Kidney (tissue), 14 donors: ENCODE measurements around the gene SLC22A4. TPM values are rescaled to one million over a fixed set of nuclear protein-coding genes. Genes with fewer than 3 reads are reported as not detected.

Experiments used
- DNase-seq, 5 donors: peaks; one replicate each; pipeline ENCODE4 v3.0.0-alpha.2; 2013 to 2020
- FAIRE-seq: peaks from 2 replicates; lab custom pipeline; 2012; peaks lifted over from hg19 to GRCh38; lab: Jason Lieb, UNC
- H3K27ac ChIP-seq, 2 donors: one replicate each; pipeline ENCODE4 v1.7.0; 2013; ENCODE audit warnings: low read depth in 2 of 2, low read length in 2 of 2, inconsistent platforms in 1 of 2
- H3K27me3 ChIP-seq: one replicate; pipeline ENCODE4 v1.7.1; 2013; ENCODE audit warnings: low read length, inconsistent platforms; ENCODE audit not compliant: control insufficient read depth, insufficient read depth
- H3K36me3 ChIP-seq, 3 donors: one replicate each; pipeline versions ENCODE4 v1.7.0 to v1.7.1; 2013; ENCODE audit warnings: low read length in 3 of 3, control low read depth in 1 of 3, inconsistent platforms in 1 of 3; ENCODE audit not compliant: insufficient read depth in 3 of 3, control insufficient read depth in 2 of 3
- H3K4me1 ChIP-seq, 3 donors: one replicate each; pipeline versions ENCODE4 v1.7.0 to v1.7.1; 2013; ENCODE audit warnings: low read length in 3 of 3, inconsistent platforms in 1 of 3, low read depth in 1 of 3; ENCODE audit not compliant: control insufficient read depth in 2 of 3, insufficient read depth in 2 of 3
- H3K4me3 ChIP-seq, 3 donors: one replicate each; pipeline versions ENCODE4 v1.7.0 to v1.8.1; 2013; ENCODE audit warnings: low read length in 3 of 3, control low read depth in 1 of 3, inconsistent platforms in 1 of 3
- H3K9ac ChIP-seq, 3 donors: one replicate each; pipeline versions ENCODE4 v1.7.0 to v1.7.1; 2013; ENCODE audit warnings: low read length in 3 of 3, control low read depth in 1 of 3, inconsistent platforms in 1 of 3
- H3K9me3 ChIP-seq, 3 donors: one replicate each; pipeline versions ENCODE4 v1.7.0 to v1.7.1; 2013; ENCODE audit warnings: low read length in 3 of 3, control low read depth in 1 of 3, inconsistent platforms in 1 of 3; ENCODE audit not compliant: control insufficient read depth in 2 of 3, insufficient read depth in 1 of 3
- CTCF ChIP-seq: IDR thresholded peaks from 3 replicates; pipeline ENCODE4 v1.5.1; 2012; ENCODE audit warnings: mild to moderate bottlenecking, moderate library complexity, borderline replicate concordance; ENCODE audit not compliant: insufficient read depth; ENCODE audit errors: extremely low read depth
- intact Hi-C: fragments of 100-400 bp; cut with DNase I; formaldehyde crosslinking; loops from one replicate; pipeline ENCODE4 v1.11.1; 2022
- polyA plus RNA-seq: library from polyadenylated mRNA; stranded (reverse); fragments of 350-450 nt; fragmentation: Illumina TruSeq; extraction: RNeasy Lipid Tissue Mini Kit (QIAGEN cat#74804); gene quantifications from one replicate; pipeline ENCODE4 v1.2.3, GENCODE V29; 2014; ENCODE audit warnings: low read depth, low replicate concordance; ENCODE audit not compliant: insufficient read depth
- total RNA-seq: library from RNA; stranded (reverse); fragmentation: NEBNext Ultra II Directional; extraction: Animal tissue kit (Norgen Biotek cat#: 25700); gene quantifications from one replicate; pipeline ENCODE4 v1.2.1, GENCODE V29; 2021
- donor health status: control.
- donor health status: control.
- donor health status: control.
- donor health status: control.
- donor health status: control.
- donor health status: DM: yes; HTN: yes; CAD: no.
- donor health status: Normal renal cell carcinoma (clear cell type).

The SLC22A4 gene
- total and polyA plus RNA-seq, 2 donors from 2014 or later, result 2.4 to 7.6 TPM

- H3K4me1 ChIP-seq, result peaks cover 0 to 20% (median 12%) of the 10 kb centered on the region in 3 donors
- H3K4me3 ChIP-seq, result no peak overlapping the region
- H3K27me3 ChIP-seq, result no peaks in the 10 kb centered on the region
- FAIRE-seq (no peak), DNase-seq (no peak)
- intact Hi-C loops, result no loop called here
- H3K9ac ChIP-seq, result no peak overlapping the region
- H3K27ac ChIP-seq, result peak overlapping the region in 1 of 2 donors; percentile 11
- H3K36me3 ChIP-seq, result peaks cover 0 to 4% (median 3%) of the 10 kb centered on the region in 3 donors
- no peaks in the 10 kb centered on the region for H3K9me3 ChIP-seq
- no peak for TF ChIP-seq CTCF
These were observed 59.3 kb downstream of the SLC22A4 start for GRCh38 chr5:132353486-132353995.

GRCh38 chr5:132354381-132355139 is 60.4 kb downstream of the SLC22A4 start:
- H3K9ac ChIP-seq, result no peak overlapping the region
- intact Hi-C loops, result no loop called here
- no peaks in the 10 kb centered on the region for H3K9me3 ChIP-seq
- H3K27me3 ChIP-seq, result no peaks in the 10 kb centered on the region
- H3K4me3 ChIP-seq, result no peak overlapping the region
- FAIRE-seq, result no peak
- peak overlapping the region in 1 of 2 donors; percentile 11 for H3K27ac ChIP-seq
- no peak for TF ChIP-seq CTCF
- H3K4me1 ChIP-seq, result peaks cover 0 to 27% (median 15%) of the 10 kb centered on the region in 3 donors
- H3K36me3 ChIP-seq, result peaks cover 0 to under 1% (median 0%) of the 10 kb centered on the region in 3 donors
- no peak for DNase-seq

- Histone ChIP-seq H3K36me3 (no peaks in the 10 kb centered on the region), H3K27ac (peak overlapping the region in 1 of 2 donors; percentile 44), H3K4me1 (peaks cover 0 to 27% (median 15%) of the 10 kb centered on the region in 3 donors), H3K9me3 (no peaks in the 10 kb centered on the region), H3K27me3 (no peaks in the 10 kb centered on the region), H3K4me3 (no peak overlapping the region), H3K9ac (no peak overlapping the region)
- FAIRE-seq (no peak), DNase-seq (no peak)
- intact Hi-C loops, result no loop called here
- no peak for TF ChIP-seq CTCF
These were observed 61.1 kb downstream of the SLC22A4 start for GRCh38 chr5:132355140-132355765.
